ENCODE measurements around the gene RSBN1L. TPM values are rescaled to one million over a fixed set of nuclear protein-coding genes. Genes with fewer than 3 reads are reported as not detected.

Gene RSBN1L
- total RNA-seq, 4 donors from 2014 or later = 30.6 to 43.9 (median 36.9) TPM

DNA sequence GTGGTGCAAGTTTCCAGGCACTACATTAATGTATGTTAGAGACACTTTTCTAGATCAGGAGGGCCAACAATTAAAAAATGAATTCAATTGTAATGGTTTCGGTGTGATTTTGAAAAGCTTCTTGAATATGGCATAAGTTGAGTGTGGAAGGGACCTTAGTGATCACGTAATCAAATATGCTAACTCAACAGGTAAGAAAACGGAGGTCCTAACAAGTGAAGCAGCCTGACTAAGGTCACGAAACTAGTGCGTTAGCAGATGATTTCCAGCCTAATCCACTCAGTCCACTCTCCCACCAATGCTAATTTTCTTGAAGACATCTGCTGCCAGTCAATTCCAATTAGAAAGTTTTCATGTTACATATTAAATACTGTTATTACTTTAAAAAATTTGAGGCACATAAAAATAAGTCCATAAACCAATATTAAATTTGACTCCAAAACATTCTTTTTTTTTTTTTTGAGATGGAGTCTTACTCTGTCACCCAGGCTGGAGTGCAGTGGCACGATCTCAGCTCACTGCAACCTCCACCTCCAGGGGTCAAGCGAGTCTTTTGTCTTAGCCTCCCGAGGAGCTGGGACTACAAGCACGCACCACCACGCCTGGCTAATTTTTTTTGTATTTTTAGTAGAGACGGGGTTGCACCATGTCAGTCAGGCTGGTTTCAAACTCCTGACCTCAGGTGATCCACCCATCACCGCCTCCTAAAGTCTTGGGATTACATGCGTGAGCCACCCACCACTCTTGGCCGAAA lies 2.3 kb upstream of the RSBN1L start:
- no peak for DNase-seq
- Histone ChIP-seq H3K4me1 (peaks cover 8% of the 10 kb centered on the region in 2 donors), H3K27me3 (no peaks in the 10 kb centered on the region), H3K4me3 (replicated peaks in 1 of 3) (peak overlapping the region in 2 of 3 donors; percentile 27 to 90), H3K27ac (peak overlapping the region; percentile 41 to 55 (median 53)), H3K9me3 (no peaks in the 10 kb centered on the region), H3K36me3 (no peaks in the 10 kb centered on the region)
- TF ChIP-seq, protein P1, sequence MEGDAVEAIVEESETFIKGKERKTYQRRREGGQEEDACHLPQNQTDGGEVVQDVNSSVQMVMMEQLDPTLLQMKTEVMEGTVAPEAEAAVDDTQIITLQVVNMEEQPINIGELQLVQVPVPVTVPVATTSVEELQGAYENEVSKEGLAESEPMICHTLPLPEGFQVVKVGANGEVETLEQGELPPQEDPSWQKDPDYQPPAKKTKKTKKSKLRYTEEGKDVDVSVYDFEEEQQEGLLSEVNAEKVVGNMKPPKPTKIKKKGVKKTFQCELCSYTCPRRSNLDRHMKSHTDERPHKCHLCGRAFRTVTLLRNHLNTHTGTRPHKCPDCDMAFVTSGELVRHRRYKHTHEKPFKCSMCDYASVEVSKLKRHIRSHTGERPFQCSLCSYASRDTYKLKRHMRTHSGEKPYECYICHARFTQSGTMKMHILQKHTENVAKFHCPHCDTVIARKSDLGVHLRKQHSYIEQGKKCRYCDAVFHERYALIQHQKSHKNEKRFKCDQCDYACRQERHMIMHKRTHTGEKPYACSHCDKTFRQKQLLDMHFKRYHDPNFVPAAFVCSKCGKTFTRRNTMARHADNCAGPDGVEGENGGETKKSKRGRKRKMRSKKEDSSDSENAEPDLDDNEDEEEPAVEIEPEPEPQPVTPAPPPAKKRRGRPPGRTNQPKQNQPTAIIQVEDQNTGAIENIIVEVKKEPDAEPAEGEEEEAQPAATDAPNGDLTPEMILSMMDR (IDR thresholded peaks at IDR 0.05) = no peak
- TF ChIP-seq POLR2A (IDR thresholded peaks at IDR 0.05) = no peak
- intact Hi-C loops (cut with DNase I) = no loop called here
- 84 to 86% methylated on average over 14 of the region's 14 CpGs for WGBS, 2 donors

DNA sequence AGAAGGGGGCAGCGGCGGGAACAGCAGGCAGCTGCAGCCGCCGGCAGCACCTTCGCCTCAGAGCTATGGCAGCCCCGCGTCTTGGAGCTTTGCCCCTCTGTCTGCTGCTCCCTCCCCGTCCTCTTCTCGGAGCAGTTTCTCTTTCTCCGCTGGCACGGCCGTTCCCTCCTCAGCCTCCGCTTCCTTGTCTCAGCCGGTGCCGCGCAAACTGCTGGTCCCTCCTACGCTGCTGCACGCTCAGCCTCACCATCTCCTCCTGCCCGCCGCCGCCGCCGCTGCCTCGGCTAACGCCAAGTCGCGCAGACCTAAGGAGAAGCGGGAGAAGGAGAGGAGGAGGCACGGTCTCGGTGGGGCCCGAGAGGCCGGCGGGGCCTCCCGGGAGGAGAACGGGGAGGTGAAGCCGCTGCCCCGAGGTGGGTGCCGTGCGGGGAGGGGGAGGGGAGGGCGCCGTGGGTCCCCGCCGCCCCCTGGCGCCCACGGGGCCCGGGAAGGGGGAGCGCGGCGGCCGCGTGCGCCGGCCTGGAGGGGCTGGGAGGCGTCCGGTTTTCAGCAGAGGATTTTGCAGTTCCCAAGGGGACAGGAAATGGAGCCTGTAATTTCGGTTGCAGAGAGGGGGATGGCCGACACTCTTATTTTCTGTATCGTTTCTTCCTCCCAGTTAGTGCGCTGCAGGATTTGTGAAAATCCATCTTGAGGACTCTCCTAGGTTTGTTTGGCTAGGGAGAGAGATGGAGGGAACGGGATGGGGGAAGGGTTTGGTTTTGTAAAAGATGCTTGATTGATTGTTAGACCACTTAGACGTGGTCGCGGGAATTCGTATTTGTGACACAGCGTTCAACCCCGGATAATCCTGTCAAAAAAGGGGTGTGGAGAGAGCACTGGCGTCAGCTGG lies 630 bp downstream of the RSBN1L start:
- Histone ChIP-seq H3K4me3 (replicated peaks in 1 of 3) (peak overlapping the region; percentile 90 to 100 (median 94)), H3K9me3 (no peaks in the 10 kb centered on the region), H3K36me3 (no peaks in the 10 kb centered on the region), H3K27me3 (no peaks in the 10 kb centered on the region), H3K4me1 (peaks cover 22% of the 10 kb centered on the region in 2 donors), H3K27ac (peak overlapping the region; percentile 97 to 100 (median 97))
- DNase-seq = peak; percentile 60 to 62
- WGBS, 2 donors = 0% methylated on average over 28 to 39 of the region's 67 CpGs
- TF ChIP-seq POLR2A (IDR thresholded peaks at IDR 0.05) = peak in 1 of 2 donors; percentile 69
- TF ChIP-seq, protein P1 (IDR thresholded peaks at IDR 0.05) = no peak
- intact Hi-C loops (cut with DNase I) = no loop called here

- no peak for TF ChIP-seq POLR2A (IDR thresholded peaks at IDR 0.05)
- TF ChIP-seq, protein P1 (IDR thresholded peaks at IDR 0.05) = no peak
- peak overlapping the region; percentile 97 to 100 (median 97) for H3K27ac ChIP-seq
- intact Hi-C loops (cut with DNase I) = no loop called here
- peaks cover 23 to 25% of the 10 kb centered on the region in 2 donors for H3K4me1 ChIP-seq
- 0 to 2% methylated on average over 10 of the region's 10 CpGs for WGBS, 2 donors
- H3K4me3 ChIP-seq (replicated peaks in 1 of 3) = peak overlapping the region; percentile 90 to 100 (median 94)
- peak in 1 of 2 donors; percentile 36 for DNase-seq
- H3K27me3 ChIP-seq = no peaks in the 10 kb centered on the region
- no peaks in the 10 kb centered on the region for H3K36me3 ChIP-seq
- no peaks in the 10 kb centered on the region for H3K9me3 ChIP-seq
Measured at GRCh38 chr7:77697535-77697831, 1.2 kb downstream of the RSBN1L start.

DNA sequence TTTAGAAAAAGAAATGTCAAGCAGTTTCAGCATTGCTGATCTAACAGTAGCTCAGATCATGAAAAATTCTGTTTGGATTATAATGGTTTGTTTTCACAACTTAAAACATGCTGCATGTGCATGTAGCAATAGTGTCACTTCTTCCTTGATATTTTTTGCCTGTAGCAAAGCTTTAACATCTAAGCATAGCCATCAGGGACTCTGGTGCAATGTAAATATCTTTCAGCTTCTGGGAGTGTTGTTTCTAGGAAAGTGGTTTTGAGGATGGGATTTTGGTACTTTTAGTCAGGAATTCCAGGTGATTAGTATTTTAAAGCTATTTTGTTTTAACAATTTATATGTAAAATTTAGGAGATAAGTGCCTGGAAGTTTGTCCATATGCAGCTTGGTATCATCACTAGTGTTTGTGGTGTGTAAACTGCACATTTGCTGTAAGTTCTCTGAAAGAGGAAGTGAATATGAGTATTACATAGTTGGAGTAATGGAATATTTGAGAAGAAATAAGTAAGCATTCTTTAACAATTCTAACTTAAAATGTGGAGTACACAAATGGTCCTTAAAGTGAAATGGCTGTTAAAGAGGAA lies 1.9 kb downstream of the RSBN1L start:
- H3K27me3 ChIP-seq = no peaks in the 10 kb centered on the region
- peaks cover 27 to 31% of the 10 kb centered on the region in 2 donors for H3K4me1 ChIP-seq
- intact Hi-C loops (cut with DNase I) = no loop called here
- H3K27ac ChIP-seq = peak overlapping the region; percentile 97 to 100 (median 97)
- DNase-seq = no peak
- H3K36me3 ChIP-seq = no peaks in the 10 kb centered on the region
- peak overlapping the region in 2 of 3 donors; percentile 90 to 94 for H3K4me3 ChIP-seq (replicated peaks in 1 of 3)
- no peak for TF ChIP-seq POLR2A (IDR thresholded peaks at IDR 0.05)
- TF ChIP-seq, protein P1 (IDR thresholded peaks at IDR 0.05) = no peak
- H3K9me3 ChIP-seq = no peaks in the 10 kb centered on the region

Data from thyroid gland (tissue), 4 donors.